Erythroblast (primary cell): Measurements from ENCODE around the gene ALDH16A1.

Source experiments
- DNase-seq, 2 experiments: peaks; one replicate each; lab custom pipeline; 2025; lab: John Stamatoyannopoulos, UW
- GATA1 ChIP-seq: IDR thresholded peaks from 2 replicates; pipeline ENCODE4 v1.6.1; 2011; ENCODE audit warnings: low read depth, mild to moderate bottlenecking, control low read depth, low read length, moderate library complexity
- POLR2A ChIP-seq: IDR thresholded peaks from 2 replicates; pipeline ENCODE4 v1.6.1; 2011; ENCODE audit warnings: mild to moderate bottlenecking, low read length

The ALDH16A1 gene

GRCh38 chr19:49418511-49418910 lies 34.5 kb upstream of the ALDH16A1 start:
- TF ChIP-seq GATA1 (no peak), POLR2A (no peak)

GRCh38 chr19:49419173-49419572 lies 33.9 kb upstream of the ALDH16A1 start:
- no peak for TF ChIP-seq POLR2A
- no peak for TF ChIP-seq GATA1

More at GRCh38 chr19:49418511-49418910, 34.5 kb upstream of the ALDH16A1 start:
- DNase-seq: no peak

DNA sequence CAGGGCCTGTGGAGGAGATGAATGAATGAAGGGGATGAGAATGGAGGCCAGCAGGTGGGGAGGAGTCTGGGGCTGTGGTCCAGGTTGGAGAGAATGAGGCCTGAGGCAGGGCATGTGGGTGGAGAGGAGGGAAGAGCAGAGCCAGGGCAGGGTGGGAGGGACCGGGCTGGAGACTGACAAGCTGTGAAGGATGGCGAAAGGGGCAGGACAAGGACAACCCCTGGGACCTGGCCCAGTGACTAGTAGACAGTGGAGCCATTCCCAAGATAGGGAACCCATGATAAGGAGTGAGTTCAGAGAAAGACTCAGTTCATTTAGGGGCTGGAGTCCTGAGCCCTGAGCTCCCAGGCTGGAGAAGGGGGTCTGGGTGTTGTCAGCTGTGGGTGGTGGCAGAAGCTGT lies 32.8 kb upstream of the ALDH16A1 start:
- TF ChIP-seq POLR2A (no peak), GATA1 (no peak)
- DNase-seq: no peak

More at GRCh38 chr19:49419173-49419572, 33.9 kb upstream of the ALDH16A1 start:
- DNase-seq: no peak

GRCh38 chr19:49421039-49421877 lies 31.8 kb upstream of the ALDH16A1 start:
- TF ChIP-seq GATA1: no peak
- TF ChIP-seq POLR2A: no peak
- DNase-seq: no peak

DNA sequence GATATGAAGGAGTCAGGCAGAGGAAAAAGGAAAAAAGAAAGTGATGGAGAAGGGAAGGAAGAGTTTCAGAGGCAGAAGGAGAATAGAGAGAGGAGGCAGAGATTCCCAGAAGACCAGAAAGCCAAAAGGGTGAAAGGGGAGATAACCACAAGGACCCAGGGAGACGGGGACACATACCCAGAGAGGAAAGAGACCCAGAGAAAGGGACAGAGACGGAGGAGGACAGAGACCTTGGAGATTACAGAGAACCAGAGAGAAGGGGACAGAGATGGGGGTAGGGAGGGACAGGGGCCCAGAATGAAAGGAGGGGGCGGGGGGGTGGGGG lies 31.2 kb upstream of the ALDH16A1 start:
- DNase-seq: no peak
- TF ChIP-seq POLR2A (no peak), GATA1 (no peak)

- peak in 1 of 2 experiments; percentile 66 for DNase-seq
- no peak for TF ChIP-seq GATA1
- TF ChIP-seq POLR2A: no peak
Observed at GRCh38 chr19:49422407-49423070, 30.5 kb upstream of the ALDH16A1 start.

DNA sequence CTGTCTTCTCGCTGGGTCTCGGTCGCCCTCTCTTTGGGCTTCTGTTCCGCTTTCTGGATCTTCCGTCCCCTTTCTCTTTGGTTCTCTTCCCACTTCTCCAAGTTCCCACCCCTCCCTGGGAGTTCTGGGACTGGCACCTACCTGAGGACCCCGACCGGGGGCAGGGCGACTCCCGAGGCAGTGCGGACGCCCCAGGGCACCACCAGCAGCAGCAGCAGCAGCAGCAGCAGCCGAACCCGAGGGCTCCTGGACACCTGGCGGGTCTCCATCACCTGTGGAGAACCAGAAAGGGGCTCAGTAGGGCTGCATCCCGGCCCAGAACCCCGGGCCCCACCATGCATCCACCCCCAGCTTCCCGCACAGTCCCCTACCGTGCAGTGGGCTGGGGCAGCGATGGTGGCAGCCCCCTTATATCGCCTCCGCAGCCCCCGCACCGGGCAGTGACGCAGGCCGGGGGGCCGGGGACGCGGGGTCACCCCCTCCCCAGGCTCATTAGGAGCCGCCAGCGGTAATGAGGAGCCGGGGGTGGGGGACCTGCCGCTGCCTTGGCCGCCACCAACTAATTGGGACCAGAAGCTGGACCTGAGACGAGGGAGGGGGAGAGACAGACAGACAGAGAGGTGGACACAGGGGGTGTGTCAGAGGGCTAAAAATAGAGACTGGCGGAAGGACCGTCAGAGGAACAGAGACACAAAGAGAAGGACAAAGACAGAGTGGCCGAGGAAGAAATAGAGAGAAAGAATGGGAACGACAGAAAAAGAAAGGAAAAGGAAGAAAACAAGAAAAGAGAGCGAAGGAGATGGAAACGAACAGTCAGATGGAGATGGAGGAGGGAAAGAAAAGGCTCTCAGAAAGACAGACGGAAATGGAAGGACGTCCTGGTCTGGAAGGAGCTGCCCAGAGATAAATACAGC lies 29.7 kb upstream of the ALDH16A1 start, which contains the start of gene PTH2:
Gene PTH2 (minus strand): TSS at position 371 of the 914 bp plus-strand sequence. CDS start 102 bp downstream, at position 269.
- DNase-seq: no peak
- TF ChIP-seq POLR2A (no peak), GATA1 (no peak)

DNA sequence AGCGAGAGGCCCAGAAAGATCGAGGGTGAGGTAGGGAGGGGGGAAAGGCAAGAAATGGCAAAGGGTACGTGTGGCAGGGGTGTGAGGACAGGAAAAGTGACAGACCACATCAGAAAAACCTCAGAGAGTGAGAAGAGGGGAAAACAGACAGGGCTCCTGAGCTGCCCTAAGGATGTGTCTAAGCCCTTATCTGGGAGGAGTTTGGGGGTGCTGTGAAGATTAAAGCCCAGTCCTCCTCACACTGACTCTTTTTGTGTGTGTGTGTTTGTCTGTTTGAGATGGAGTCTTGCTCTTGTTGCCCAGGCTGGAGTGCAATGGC lies 29.1 kb upstream of the ALDH16A1 start:
- TF ChIP-seq POLR2A: no peak
- TF ChIP-seq GATA1: no peak
- no peak for DNase-seq

GRCh38 chr19:49425178-49425577 lies 27.8 kb upstream of the ALDH16A1 start, which contains the start of gene GFY:
TSS of gene GFY (plus strand) at chr19:49425388. CDS start at chr19:49426431, 1,043 bp downstream.
- TF ChIP-seq POLR2A (no peak), GATA1 (no peak)
- no peak for DNase-seq

GRCh38 chr19:49425922-49426592 lies 27.0 kb upstream of the ALDH16A1 start:
- DNase-seq: no peak
- no peak for TF ChIP-seq POLR2A
- no peak for TF ChIP-seq GATA1

DNA sequence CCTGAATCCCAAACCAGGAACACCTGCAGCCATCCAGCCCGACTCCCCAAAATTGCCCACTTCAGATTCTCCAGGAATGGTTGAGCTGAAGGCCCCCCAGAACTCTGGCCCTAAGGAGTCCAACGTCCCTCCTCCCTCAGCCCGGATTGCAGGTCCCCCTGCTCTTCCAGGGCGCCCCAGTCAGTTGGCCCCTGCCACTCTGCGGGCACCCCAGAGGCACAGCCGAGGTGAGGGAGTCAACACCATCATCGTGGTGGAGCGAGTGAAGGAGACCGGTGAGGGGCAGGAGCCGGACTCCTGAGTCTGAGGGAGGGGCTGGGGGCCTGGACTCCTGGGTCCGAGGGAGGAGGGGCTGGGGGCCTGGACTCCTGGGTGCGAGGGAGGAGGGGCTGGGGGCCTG lies 25.7 kb upstream of the ALDH16A1 start:
- DNase-seq: no peak
- TF ChIP-seq POLR2A (no peak), GATA1 (no peak)

- TF ChIP-seq POLR2A (no peak), GATA1 (no peak)
- no peak for DNase-seq
Observed at GRCh38 chr19:49427855-49428546, 25.0 kb upstream of the ALDH16A1 start.
